Lower leg skin (tissue), 3 donors: ENCODE data around the gene GTF3A.

Source experiments
- CTCF ChIP-seq, 3 donors: fragments of 450-650 bp; IDR thresholded peaks; one replicate each; pipeline ENCODE4 v1.5.1; 2016; ENCODE audit warnings: antibody characterized with exemption in 3 of 3, mild to moderate bottlenecking in 3 of 3, moderate library complexity in 2 of 3
- POLR2A ChIP-seq, 2 donors: fragments of 450-650 bp; IDR thresholded peaks; one replicate each; pipeline ENCODE4 v1.6.1; 2016 to 2017; ENCODE audit warnings: antibody characterized with exemption in 2 of 2, mild to moderate bottlenecking in 1 of 2, moderate library complexity in 1 of 2

GRCh38 chr13:27425918-27426630, 1.7 kb downstream of the GTF3A start:
- TF ChIP-seq POLR2A (IDR thresholded peaks at IDR 0.05) (no peak), CTCF (IDR thresholded peaks at IDR 0.05) (no peak)
